Measurements from ENCODE around the gene HNRNPA1.
"Not testable (repeated sequence)": the region's sequence is repeated elsewhere in the genome, so short reads cannot be mapped to it uniquely, and the experiment has no call there.

Gene HNRNPA1

GRCh38 chr12:54280468-54281260 lies at the start of gene HNRNPA1:
TSS of gene HNRNPA1 (plus strand) at chr12:54280726. CDS start at chr12:54280808, 82 bp downstream.
- DNase-seq (ENCODE audit: low read depth in 4 of 4, low spot score in 1 of 4) = peak; percentile 80 to 88 (median 84)

DNA sequence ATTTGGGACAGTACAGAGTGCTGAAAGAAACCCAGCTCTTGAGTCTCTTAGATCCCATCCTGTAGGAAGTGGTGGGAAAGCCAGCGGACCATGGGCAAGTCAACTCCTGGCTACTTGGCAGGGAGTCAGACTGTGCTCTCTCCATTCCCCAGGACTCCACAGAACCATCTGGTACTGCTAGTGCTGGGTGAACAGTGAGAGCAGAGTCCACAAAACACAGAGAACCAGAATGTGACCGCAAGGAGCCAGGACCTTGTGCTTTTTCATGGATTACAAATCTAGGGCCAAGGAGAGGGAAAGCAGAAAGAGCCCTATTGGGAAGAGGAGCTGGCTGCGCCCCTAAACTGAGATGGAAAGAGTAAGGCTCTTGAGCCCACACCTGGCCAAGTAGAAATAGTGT lies 49.3 kb upstream of the HNRNPA1 start:
- not testable (repeated sequence) for DNase-seq (ENCODE audit: low read depth in 4 of 4, low spot score in 1 of 4)

GRCh38 chr12:54232790-54233189 lies 47.7 kb upstream of the HNRNPA1 start:
- no peak for DNase-seq (ENCODE audit: low read depth in 4 of 4, low spot score in 1 of 4)

DNA sequence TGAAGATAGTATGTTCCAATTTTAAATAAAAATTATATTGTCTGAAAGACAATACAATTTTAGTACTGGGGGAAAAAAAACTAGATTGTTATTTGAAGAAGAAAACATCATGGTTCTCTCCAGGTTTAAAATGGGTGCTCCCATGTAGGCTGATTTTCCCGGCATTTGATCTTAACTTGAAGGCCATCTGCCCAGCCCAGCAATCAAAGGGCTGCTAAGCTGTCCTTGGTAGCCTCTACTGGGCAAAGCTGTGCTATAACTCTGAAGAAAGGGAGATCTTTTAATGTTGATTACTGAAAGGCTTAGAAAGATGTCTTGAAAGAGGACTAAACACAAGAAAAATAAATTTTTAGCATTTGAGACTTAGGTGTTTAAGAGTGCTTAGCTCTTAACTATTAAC lies 42.0 kb upstream of the HNRNPA1 start:
- DNase-seq (ENCODE audit: low read depth in 4 of 4, low spot score in 1 of 4) = no peak

DNA sequence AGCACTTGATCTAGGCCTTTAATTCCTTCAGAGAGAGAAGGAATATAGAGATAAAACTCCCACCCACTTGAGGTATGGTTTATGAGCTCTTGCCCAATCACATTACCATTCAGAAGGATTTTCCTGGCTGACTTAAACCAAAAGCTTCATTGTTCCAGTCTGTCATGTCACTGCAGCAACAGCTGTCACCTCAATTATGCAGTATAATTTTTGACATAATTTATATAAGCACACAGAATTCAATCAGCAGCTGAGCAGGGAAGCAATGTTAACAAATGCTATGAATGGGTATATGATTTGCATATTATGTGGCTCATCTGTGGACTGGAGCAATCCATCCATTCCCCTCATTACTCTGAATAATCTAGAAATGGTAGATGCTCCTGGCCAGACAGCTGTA lies 40.9 kb upstream of the HNRNPA1 start:
- no peak for DNase-seq (ENCODE audit: low read depth in 4 of 4, low spot score in 1 of 4)

DNA sequence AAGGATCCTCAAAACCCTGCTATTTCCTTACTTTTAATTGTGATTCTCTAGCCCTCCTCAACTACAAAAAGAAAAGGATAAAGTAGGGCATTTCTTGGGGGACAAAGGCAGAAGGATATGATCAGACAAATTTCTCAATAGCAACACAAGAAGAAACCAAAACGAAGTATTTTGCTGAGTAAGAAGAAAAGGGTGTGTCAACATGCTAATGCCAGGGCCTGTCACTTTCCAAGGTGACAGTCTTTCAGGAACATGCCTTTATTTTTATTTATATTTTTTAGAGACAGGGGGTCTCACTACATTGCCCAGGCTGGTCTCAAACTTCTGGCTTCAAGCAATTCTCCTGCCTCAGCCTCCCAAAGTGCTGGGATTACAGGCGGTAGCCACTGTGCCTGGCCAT lies 40.4 kb upstream of the HNRNPA1 start:
- DNase-seq (ENCODE audit: low read depth in 4 of 4, low spot score in 1 of 4) = no peak

- no peak for DNase-seq (ENCODE audit: low read depth in 4 of 4, low spot score in 1 of 4)
Measured at GRCh38 chr12:54240971-54241588, 39.4 kb upstream of the HNRNPA1 start.

DNA sequence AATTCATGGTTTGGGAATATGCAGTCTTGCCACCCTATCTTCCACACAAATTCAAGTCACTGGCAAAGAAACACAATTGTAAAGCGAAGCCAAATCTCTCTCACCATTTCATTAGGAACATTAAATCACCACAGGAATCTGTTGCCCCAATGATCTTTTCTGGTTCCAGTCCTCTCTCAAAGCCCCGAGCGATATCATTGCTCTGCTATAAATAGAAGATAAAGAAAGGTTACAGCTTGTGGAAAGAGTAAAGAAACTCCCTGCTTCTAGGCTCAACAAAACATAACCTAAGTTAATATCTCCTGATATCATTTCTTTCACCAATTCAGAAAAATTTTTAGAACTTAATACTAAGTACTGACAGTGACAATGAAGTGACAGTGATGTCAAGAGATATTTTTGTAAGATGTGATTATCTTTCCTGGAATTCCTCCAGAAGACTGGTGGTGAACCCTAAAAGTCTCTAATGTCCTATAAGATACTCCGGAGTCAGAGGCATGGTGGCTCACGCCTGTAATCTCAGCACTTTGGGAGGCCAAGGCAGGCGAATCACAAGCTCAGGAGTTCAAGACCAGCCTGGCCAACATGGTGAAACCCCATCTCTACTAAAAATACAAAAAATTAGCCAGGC lies 34.4 kb upstream of the HNRNPA1 start:
- DNase-seq (ENCODE audit: low read depth in 4 of 4, low spot score in 1 of 4) = no peak

DNA sequence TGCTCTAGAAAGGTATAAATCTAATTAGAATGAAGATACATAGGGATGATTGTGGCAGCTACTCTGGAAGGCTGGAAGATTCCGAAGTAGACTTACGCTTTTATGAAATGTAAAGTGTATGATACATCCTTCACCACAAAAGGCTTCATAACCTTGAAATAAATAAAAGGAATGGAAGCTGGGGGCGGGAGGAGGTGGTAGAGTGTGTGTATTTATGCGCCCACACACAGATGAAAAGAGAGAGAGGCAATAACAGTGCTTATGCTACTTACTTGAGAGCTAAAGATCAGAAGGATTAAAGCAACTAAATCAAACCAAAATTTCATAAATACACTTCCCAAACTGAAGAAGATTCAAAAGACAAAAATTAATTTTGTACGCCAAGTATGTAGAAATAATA lies 31.0 kb upstream of the HNRNPA1 start:
- DNase-seq (ENCODE audit: low read depth in 4 of 4, low spot score in 1 of 4) = no peak

DNA sequence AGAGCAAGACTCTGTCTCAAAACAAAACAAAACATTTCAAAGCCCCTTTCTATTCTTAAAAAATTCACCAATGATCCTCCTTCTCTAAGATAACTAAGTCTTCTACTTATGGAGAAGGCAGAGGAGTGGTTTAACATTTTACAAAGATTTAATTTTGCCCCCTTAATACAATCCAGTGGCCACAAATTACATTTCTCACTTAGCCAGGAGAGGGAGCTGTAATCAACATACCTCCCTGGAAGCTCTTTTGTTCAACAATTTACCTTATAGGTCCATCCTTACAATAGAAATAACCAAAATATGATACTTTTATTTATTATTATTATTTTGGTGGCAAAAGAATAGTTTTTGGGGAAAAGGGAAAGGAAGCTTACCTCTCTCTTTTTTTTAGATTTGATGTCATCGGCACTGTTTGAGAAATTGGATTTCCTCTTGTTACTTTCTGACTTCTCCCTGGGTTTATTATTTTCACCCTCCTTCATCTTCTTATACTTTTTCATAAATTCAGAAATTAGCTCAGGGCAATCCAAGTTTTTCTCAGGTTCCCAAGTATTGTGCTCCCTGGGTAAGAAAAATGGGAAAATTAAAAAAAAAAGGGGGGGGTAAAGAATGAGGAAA lies 28.8 kb upstream of the HNRNPA1 start:
- no peak for DNase-seq (ENCODE audit: low read depth in 4 of 4, low spot score in 1 of 4)

DNA sequence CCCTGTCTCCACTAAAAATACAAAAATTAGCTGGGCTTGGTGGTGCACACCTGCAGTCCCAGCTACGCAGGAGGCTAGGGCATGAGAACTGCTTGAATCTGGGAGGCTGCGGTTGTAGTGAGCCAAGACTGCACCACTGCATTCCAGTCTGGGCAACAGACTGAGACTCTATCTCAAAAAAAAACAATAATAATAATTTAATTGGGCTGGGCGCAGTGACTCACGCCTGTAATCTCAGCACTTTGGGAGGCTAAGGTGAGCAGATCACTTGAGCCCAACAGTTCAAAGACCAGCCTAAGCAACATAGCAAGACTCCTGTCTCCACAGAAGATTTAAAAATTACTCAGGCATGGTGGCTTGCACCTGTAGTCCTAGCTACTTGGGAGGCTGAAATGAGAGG lies 27.3 kb upstream of the HNRNPA1 start:
- DNase-seq (ENCODE audit: low read depth in 4 of 4, low spot score in 1 of 4) = no peak

- DNase-seq (ENCODE audit: low read depth in 4 of 4, low spot score in 1 of 4) = no peak
Measured at GRCh38 chr12:54257332-54257731, 23.2 kb upstream of the HNRNPA1 start.

- DNase-seq (ENCODE audit: low read depth in 4 of 4, low spot score in 1 of 4) = no peak
Measured at GRCh38 chr12:54258201-54258681, 22.3 kb upstream of the HNRNPA1 start.

GRCh38 chr12:54259194-54260011 lies 21.1 kb upstream of the HNRNPA1 start:
- DNase-seq (ENCODE audit: low read depth in 4 of 4, low spot score in 1 of 4) = peak in 1 of 4 experiments; percentile 27

GRCh38 chr12:54261815-54262402 lies 18.6 kb upstream of the HNRNPA1 start:
- DNase-seq (ENCODE audit: low read depth in 4 of 4, low spot score in 1 of 4) = no peak

DNA sequence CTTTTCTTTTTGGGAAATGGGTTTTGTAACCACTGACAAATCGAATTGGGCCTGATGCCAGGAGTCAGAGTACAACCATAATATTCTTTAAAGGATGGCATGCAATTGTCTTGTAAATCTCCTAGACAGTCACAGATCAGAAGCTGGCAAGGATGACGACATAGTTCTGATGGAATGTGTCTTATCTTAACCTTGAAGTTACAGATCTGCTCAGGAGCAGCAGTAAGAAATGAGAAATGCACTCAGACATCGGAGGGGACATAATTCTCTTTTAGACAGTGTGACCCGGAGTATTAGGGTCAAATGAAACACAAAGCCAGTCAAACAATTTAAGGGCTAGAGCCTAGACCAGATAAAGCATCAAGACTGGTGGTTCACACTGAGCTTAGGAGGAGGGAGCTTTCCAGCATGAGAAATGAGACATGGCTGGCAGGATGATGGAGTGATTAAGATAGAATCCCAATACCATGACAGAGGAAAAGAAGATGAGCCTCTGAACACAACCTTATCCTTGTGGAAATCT lies 18.1 kb upstream of the HNRNPA1 start:
- DNase-seq (ENCODE audit: low read depth in 4 of 4, low spot score in 1 of 4) = no peak

DNA sequence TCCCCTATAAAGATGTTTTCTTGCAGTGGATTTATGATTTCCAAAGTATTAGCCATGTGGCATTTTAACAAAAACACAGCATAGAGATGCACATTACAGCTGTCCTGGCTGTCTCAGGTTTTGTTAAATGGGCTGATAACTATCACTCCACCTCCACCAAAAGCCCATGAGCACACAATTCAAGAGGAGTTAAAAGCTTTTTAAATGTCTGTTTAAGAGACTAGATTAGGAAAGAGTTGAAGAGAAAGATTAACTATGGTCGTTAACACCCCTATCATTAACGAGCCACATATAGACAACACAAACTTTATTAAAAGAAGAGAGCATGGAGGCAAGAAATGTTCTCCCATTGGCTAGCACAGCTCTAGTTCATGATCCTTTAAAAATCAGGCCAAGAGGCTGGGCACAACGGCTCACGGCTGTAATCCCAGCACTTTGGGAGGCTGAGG lies 15.1 kb upstream of the HNRNPA1 start:
- DNase-seq (ENCODE audit: low read depth in 4 of 4, low spot score in 1 of 4) = no peak

- no peak for DNase-seq (ENCODE audit: low read depth in 4 of 4, low spot score in 1 of 4)
Measured at GRCh38 chr12:54266852-54267251, 13.7 kb upstream of the HNRNPA1 start.

- DNase-seq (ENCODE audit: low read depth in 4 of 4, low spot score in 1 of 4) = no peak
Measured at GRCh38 chr12:54270345-54270744, 10.2 kb upstream of the HNRNPA1 start.

- no peak for DNase-seq (ENCODE audit: low read depth in 4 of 4, low spot score in 1 of 4)
Measured at GRCh38 chr12:54272214-54272613, 8.3 kb upstream of the HNRNPA1 start.
